Glomerular visceral epithelial cell (primary cell): Measurements from ENCODE around the gene ATRNL1.

Source experiments
- DNase-seq: peaks from one replicate; pipeline ENCODE4 v3.0.0-alpha.2; 2016; ENCODE audit errors: extremely low spot score

Gene ATRNL1

GRCh38 chr10:115833119-115833518 is 740.0 kb downstream of the ATRNL1 start:
- DNase-seq: no peak

- DNase-seq: peak; percentile 56
These were observed 751.4 kb downstream of the ATRNL1 start for GRCh38 chr10:115844591-115844990.

GRCh38 chr10:115845921-115846320 is 752.8 kb downstream of the ATRNL1 start:
- no peak for DNase-seq

- no peak for DNase-seq
These were observed 753.4 kb downstream of the ATRNL1 start for GRCh38 chr10:115846528-115846927.

- no peak for DNase-seq
These were observed 756.0 kb downstream of the ATRNL1 start for GRCh38 chr10:115849197-115849596.

- no peak for DNase-seq
These were observed 757.5 kb downstream of the ATRNL1 start for GRCh38 chr10:115850666-115851065.

- DNase-seq: no peak
These were observed 758.5 kb downstream of the ATRNL1 start for GRCh38 chr10:115851695-115852094.

- DNase-seq: peak; percentile 33
These were observed 761.7 kb downstream of the ATRNL1 start for GRCh38 chr10:115854740-115855435.

- DNase-seq: no peak
These were observed 763.4 kb downstream of the ATRNL1 start for GRCh38 chr10:115856580-115856979.

- peak; percentile 33 for DNase-seq
These were observed 764.7 kb downstream of the ATRNL1 start for GRCh38 chr10:115857856-115858255.

GRCh38 chr10:115860182-115861107 is 767.3 kb downstream of the ATRNL1 start:
- no peak for DNase-seq

GRCh38 chr10:115861455-115861854 is 768.3 kb downstream of the ATRNL1 start:
- DNase-seq: no peak

GRCh38 chr10:115861864-115862263 is 768.7 kb downstream of the ATRNL1 start:
- DNase-seq: peak; percentile 54

- no peak for DNase-seq
These were observed 773.0 kb downstream of the ATRNL1 start for GRCh38 chr10:115866174-115866573.

- DNase-seq: no peak
These were observed 773.5 kb downstream of the ATRNL1 start for GRCh38 chr10:115866691-115867090.

- no peak for DNase-seq
These were observed 774.1 kb downstream of the ATRNL1 start for GRCh38 chr10:115867305-115867704.

- no peak for DNase-seq
These were observed 778.7 kb downstream of the ATRNL1 start for GRCh38 chr10:115871855-115872254.

GRCh38 chr10:115875172-115875571 is 782.0 kb downstream of the ATRNL1 start:
- no peak for DNase-seq

GRCh38 chr10:115879372-115880089 is 786.4 kb downstream of the ATRNL1 start:
- no peak for DNase-seq

GRCh38 chr10:115882021-115882420 is 788.9 kb downstream of the ATRNL1 start:
- DNase-seq: no peak

- no peak for DNase-seq
These were observed 790.2 kb downstream of the ATRNL1 start for GRCh38 chr10:115883372-115883771.

- no peak for DNase-seq
These were observed 791.2 kb downstream of the ATRNL1 start for GRCh38 chr10:115884331-115884730.
